Upper lobe of left lung (tissue), 6 donors: ENCODE data around the gene CATSPER2. TPM values are rescaled to one million over a fixed set of nuclear protein-coding genes. Genes with fewer than 3 reads are reported as not detected.
"Not testable (repeated sequence)": the region's sequence is repeated elsewhere in the genome, so short reads cannot be mapped to it uniquely, and the experiment has no call there.

Experiments
- ATAC-seq, 2 donors: fragments of 200-7000 bp; cut with Tn5 transposase; one replicate each; pipeline ENCODE4 v1.9.1; 2022; ENCODE audit warnings: mild to moderate bottlenecking in 2 of 2, moderate library complexity in 2 of 2; ENCODE audit not compliant: low FRiP score in 2 of 2
- DNase-seq, 2 donors: peaks; one replicate each; pipeline ENCODE4 v3.0.0-alpha.2; 2019 to 2020
- H3K27ac ChIP-seq, 4 donors: fragments of 200-600 bp; sonication (generic); one replicate each; pipeline ENCODE4 v1.5.1; 2016 to 2019
- H3K27me3 ChIP-seq, 4 donors: fragments of 200-600 bp; sonication (generic); one replicate each; pipeline ENCODE4 v1.5.1; 2017 to 2019
- H3K36me3 ChIP-seq, 4 donors: fragments of 200-600 bp; sonication (generic); one replicate each; pipeline ENCODE4 v1.5.1; 2016 to 2019
- H3K4me1 ChIP-seq, 4 donors: fragments of 200-600 bp; sonication (generic); one replicate each; pipeline ENCODE4 v1.5.1; 2018 to 2019
- H3K4me3 ChIP-seq, 4 donors: fragments of 200-600 bp; sonication (generic); one replicate each; pipeline ENCODE4 v1.5.1; 2017 to 2019; ENCODE audit warnings: mild to moderate bottlenecking in 2 of 4, moderate library complexity in 1 of 4
- H3K9me3 ChIP-seq, 4 donors: fragments of 200-600 bp; sonication (generic); one replicate each; pipeline ENCODE4 v1.5.1; 2018 to 2019
- EP300 ChIP-seq, 4 donors: sonication (generic); formaldehyde crosslinking; IDR thresholded peaks; one replicate each; pipeline ENCODE4 v1.5.1; 2017; ENCODE audit warnings: antibody characterized with exemption in 4 of 4, control low read depth in 2 of 4
- POLR2A ChIP-seq, 4 donors: fragments of 450-650 bp; IDR thresholded peaks; one replicate each; pipeline ENCODE4 v1.5.1; 2016 to 2017; ENCODE audit warnings: antibody characterized with exemption in 4 of 4, mild to moderate bottlenecking in 2 of 4
- POLR2AphosphoS5 ChIP-seq, 2 donors: sonication (generic); formaldehyde crosslinking; IDR thresholded peaks; one replicate each; pipeline ENCODE4 v1.5.1; 2017; ENCODE audit warnings: antibody characterized with exemption in 2 of 2
- WGBS, 2 donors: methylation state at CpG; one replicate each; pipeline ENCODE4 v1.1.5; 2017 to 2018; 5-methylcytosine and 5-hydroxymethylcytosine counted together
- total RNA-seq, 6 donors: library from RNA; depleted of rRNA in 4 of 6; stranded (reverse); fragments of >200 nt in 4 of 6; gene quantifications; one replicate each; pipeline versions ENCODE4 v1.1.0 to v1.2.1, GENCODE V29; 2016 to 2021
- TF ChIP-seq, protein P1 (sequence below), 6 experiments: fragments of 450-650 bp in 4 of 6; fragments of 200-600 bp in 2 of 6; sonication (generic) in 2 of 6; IDR thresholded peaks; one replicate each; pipeline ENCODE4 v1.5.1; 2016 to 2019; ENCODE audit warnings: antibody characterized with exemption in 6 of 6
- donor health status: DM: no; HTN: no; CAD: no; lungs with moderate emphysema.
- donor health status: DM: no; HTN: yes; CAD: no; lungs with severe emphysema.

Gene CATSPER2
- total RNA-seq, 6 donors from 2014 or later, result 0.91 to 15.7 (median 2.5) TPM

GRCh38 chr15:43638464-43639204 lies 10.0 kb downstream of the CATSPER2 start:
- not testable (repeated sequence) for H3K36me3 ChIP-seq, DNase-seq, H3K4me1 ChIP-seq, H3K4me3 ChIP-seq, H3K27me3 ChIP-seq, H3K9me3 ChIP-seq, ATAC-seq, H3K27ac ChIP-seq
- WGBS, 2 donors, result 74 to 88% methylated on average over 8 of the region's 8 CpGs

DNA sequence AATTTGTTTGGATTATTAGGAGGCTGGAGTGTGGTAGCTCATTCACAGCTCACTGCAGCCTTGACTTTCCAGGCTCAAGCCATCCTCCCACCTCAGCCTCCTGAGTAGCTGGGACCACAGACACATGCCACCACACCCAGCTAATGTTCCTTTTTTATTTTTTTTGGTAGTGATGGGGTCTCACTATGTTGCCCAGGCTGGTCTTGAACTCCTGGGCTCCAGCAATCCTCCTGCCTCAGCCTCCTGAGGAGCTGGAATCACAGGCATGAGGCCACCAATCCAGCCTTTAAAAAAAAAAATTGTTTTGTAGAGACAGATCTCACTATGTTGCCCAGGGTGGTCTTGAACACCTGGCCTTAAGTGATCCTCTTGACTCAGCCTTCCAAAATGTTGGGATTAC lies 21.7 kb downstream of the CATSPER2 start:
- not testable (repeated sequence) for H3K4me1 ChIP-seq, H3K9me3 ChIP-seq, H3K27ac ChIP-seq, H3K27me3 ChIP-seq, H3K4me3 ChIP-seq, H3K36me3 ChIP-seq, ATAC-seq, DNase-seq

DNA sequence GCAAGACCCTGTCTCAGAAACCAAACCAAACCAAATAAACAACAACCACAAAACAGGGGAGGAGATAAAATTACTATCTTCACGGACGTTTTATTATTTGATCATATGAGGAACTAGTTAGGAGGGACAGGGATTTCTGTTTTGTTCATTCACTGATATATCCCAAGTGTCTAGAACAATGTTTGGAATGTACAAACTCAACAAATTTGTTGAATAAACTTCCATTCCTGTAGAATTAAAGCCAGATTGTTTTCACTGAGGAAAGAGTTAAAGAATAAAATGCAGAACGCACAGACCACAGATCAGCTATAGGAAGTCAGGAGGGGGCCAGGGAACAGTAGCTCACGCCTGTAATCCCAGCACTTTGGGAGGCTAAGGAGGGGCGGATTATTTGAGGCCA lies 23.5 kb downstream of the CATSPER2 start:
- TF ChIP-seq, protein P1, sequence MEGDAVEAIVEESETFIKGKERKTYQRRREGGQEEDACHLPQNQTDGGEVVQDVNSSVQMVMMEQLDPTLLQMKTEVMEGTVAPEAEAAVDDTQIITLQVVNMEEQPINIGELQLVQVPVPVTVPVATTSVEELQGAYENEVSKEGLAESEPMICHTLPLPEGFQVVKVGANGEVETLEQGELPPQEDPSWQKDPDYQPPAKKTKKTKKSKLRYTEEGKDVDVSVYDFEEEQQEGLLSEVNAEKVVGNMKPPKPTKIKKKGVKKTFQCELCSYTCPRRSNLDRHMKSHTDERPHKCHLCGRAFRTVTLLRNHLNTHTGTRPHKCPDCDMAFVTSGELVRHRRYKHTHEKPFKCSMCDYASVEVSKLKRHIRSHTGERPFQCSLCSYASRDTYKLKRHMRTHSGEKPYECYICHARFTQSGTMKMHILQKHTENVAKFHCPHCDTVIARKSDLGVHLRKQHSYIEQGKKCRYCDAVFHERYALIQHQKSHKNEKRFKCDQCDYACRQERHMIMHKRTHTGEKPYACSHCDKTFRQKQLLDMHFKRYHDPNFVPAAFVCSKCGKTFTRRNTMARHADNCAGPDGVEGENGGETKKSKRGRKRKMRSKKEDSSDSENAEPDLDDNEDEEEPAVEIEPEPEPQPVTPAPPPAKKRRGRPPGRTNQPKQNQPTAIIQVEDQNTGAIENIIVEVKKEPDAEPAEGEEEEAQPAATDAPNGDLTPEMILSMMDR (IDR thresholded peaks at IDR 0.05), result no peak
- TF ChIP-seq POLR2A (IDR thresholded peaks at IDR 0.05) (no peak), EP300 (IDR thresholded peaks at IDR 0.05) (no peak), POLR2AphosphoS5 (IDR thresholded peaks at IDR 0.05) (no peak)
- DNase-seq (no peak), ATAC-seq (no peak)
- Histone ChIP-seq H3K27ac (no peak overlapping the region), H3K36me3 (no peaks in the 10 kb centered on the region), H3K4me1 (no peaks in the 10 kb centered on the region), H3K27me3 (no peaks in the 10 kb centered on the region), H3K9me3 (no peaks in the 10 kb centered on the region), H3K4me3 (no peak overlapping the region)
- 14 to 16% methylated on average over 5 of the region's 5 CpGs for WGBS, 2 donors

DNA sequence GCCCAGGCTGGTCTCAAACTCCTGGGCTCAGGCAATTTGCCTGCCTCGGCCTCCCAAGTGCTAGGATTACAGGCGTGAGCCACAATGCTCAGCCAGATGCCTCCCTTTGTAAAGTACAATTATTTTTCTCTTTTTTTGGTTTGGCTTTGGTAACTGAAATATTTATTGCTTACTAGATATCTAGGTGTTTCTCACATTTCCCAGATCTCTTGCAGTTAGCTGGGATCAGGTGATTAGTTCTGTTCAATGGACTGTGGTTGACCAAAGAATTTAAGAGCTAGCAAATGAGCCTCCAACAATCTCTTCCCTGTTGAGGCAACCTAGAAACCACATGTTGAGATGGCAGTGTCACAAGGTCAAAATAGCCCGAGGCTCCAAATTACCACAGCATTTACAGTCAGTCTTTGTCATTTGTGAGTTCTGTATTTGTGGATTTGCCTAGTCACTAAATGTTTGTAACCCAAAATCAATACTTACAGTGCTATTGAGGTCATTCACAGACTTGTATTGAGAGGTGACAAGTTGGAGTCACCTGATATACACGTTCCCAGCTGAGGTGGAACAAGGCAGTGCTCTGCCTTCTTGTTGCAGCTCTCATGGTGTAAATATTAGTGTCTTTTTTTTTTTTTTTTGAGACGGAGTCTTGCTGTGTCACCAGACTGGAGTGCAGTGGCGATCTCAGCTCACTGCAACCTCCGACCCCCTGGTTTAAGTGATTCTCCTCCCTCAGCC lies 26.4 kb downstream of the CATSPER2 start:
- 54 to 63% methylated on average over 6 to 7 of the region's 7 CpGs for WGBS, 2 donors

GRCh38 chr15:43618700-43619099 lies 29.9 kb downstream of the CATSPER2 start, which contains the start of gene STRC:
Gene STRC (minus strand): TSS chr15:43618800. CDS start chr15:43618722, 78 bp downstream.
- ATAC-seq, H3K9me3 ChIP-seq, H3K36me3 ChIP-seq, H3K4me1 ChIP-seq, H3K4me3 ChIP-seq, H3K27me3 ChIP-seq, H3K27ac ChIP-seq, DNase-seq: not testable (repeated sequence)
- WGBS, 2 donors, result no CpG with 5 or more reads among the region's 2 CpGs

More for the DNA sequence above, 26.4 kb downstream of the CATSPER2 start:
- not testable (repeated sequence) for H3K27me3 ChIP-seq, DNase-seq, H3K4me3 ChIP-seq, ATAC-seq, H3K36me3 ChIP-seq, H3K9me3 ChIP-seq, H3K27ac ChIP-seq, H3K4me1 ChIP-seq

DNA sequence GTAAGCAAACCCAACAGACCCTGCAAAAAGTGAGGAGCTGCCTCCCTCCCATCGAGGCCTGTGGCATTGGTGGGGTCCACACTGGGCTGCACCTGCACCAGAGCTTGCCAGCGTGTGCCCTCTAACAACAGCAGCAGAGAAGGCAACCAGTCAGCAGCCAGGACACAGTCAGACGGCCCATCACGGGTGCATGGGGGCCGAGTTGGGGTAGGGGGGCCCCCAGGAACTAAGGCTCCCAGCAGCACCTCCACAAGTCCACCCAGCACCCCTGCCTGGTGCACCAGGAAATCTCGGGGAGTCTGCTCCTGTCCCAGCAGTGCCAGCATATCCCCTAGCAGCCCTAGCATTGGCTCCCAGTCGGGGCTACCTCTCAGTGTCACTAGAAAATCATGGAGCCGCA lies 30.9 kb downstream of the CATSPER2 start:
- not testable (repeated sequence) for H3K27ac ChIP-seq, ATAC-seq, H3K4me3 ChIP-seq, H3K36me3 ChIP-seq, H3K9me3 ChIP-seq, H3K4me1 ChIP-seq, H3K27me3 ChIP-seq
- DNase-seq, result peak in 1 of 2 donors; percentile 60
- no CpG with 5 or more reads among the region's 8 CpGs for WGBS, 2 donors

DNA sequence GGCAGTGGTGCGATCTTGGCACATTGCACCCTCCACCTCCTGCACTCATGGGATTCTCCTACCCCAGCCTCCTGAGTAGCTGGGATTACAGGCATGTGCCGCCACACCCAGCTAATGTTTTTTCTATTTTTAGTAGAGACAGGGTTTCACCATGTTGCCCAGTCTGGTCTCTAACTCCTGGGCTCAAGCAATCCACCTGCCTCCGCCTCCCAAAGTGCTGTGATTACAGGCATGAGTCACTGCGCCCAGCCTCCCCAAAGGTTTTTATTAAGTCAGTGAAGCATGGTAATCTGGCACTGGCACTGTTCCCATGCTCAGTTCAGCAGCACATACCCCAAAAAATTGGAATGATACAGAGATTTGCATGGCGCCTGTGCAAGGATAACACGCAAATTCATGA lies 46.4 kb downstream of the CATSPER2 start:
- not testable (repeated sequence) for H3K4me3 ChIP-seq, H3K27me3 ChIP-seq, H3K27ac ChIP-seq, H3K9me3 ChIP-seq, H3K4me1 ChIP-seq, H3K36me3 ChIP-seq, ATAC-seq, DNase-seq
- WGBS, 2 donors, result 88 to 92% methylated on average over 6 of the region's 6 CpGs

DNA sequence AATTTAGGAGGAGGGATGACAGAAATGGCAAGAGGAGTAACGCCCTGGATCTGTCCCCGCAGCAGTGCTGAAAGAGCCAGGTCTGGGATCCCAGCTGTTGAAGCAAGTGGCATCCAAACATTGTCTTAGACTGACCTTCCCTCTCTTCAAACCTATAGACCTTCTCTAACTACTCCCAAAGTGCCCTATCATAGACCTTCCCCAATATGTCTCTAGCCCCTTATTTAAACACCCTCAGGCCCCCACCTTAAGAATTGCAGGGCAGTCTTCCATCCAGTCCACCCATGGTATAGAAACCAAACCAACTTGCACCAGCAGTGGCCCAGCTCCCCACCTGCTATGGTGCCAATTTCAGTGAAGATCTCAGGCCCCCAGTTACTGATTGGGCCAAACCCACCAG lies 48.4 kb downstream of the CATSPER2 start:
- not testable (repeated sequence) for H3K4me3 ChIP-seq, DNase-seq, H3K27me3 ChIP-seq, H3K36me3 ChIP-seq, H3K4me1 ChIP-seq, ATAC-seq, H3K27ac ChIP-seq, H3K9me3 ChIP-seq
- no CpG with 5 or more reads among the region's 2 CpGs for WGBS, 2 donors

GRCh38 chr15:43599131-43599530 lies 49.5 kb downstream of the CATSPER2 start:
- not testable (repeated sequence) for DNase-seq, H3K27me3 ChIP-seq, ATAC-seq, H3K27ac ChIP-seq, H3K4me3 ChIP-seq, H3K9me3 ChIP-seq, H3K4me1 ChIP-seq, H3K36me3 ChIP-seq
- WGBS, 2 donors, result 88 to 89% methylated on average over 5 to 6 of the region's 6 CpGs

- H3K9me3 ChIP-seq, H3K27me3 ChIP-seq, H3K4me3 ChIP-seq, H3K4me1 ChIP-seq, H3K36me3 ChIP-seq, H3K27ac ChIP-seq, DNase-seq: not testable (repeated sequence)
- ATAC-seq, result peak; percentile 22 to 78
- no CpG with 5 or more reads among the region's 43 CpGs for WGBS, 2 donors
Observed at GRCh38 chr15:43593328-43594190, 55.1 kb downstream of the CATSPER2 start, which contains the start of gene CKMT1B. Gene CKMT1B (plus strand): TSS chr15:43594027. CDS start chr15:43594219, 192 bp downstream.

DNA sequence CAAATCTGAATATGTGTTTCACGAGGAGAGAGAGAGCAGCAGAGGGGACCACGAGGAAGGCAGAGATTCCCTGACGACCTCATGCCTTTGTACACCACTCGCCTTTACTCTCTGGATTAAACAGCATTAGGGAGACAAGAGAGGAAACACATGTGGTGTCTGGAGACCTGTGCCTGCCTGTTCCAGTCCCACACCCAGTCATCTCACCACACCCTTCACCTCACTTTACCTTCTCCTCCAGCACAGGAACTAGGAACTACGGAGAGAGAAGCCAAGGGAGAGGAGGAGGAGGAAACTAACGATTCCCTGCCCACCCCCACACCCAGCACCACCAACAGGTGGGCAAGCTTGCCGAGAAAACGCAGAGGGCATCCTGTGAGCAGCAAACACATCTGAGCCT lies 55.8 kb downstream of the CATSPER2 start:
- 10% methylated on average over 4 of the region's 8 CpGs for WGBS, 2 donors
- ATAC-seq, result not testable (repeated sequence)

More for the DNA sequence above, 55.8 kb downstream of the CATSPER2 start:
- not testable (repeated sequence) for H3K4me1 ChIP-seq, H3K27me3 ChIP-seq, H3K36me3 ChIP-seq, H3K4me3 ChIP-seq, H3K9me3 ChIP-seq, H3K27ac ChIP-seq, DNase-seq
